GM12892 (cell line): ENCODE results near the gene OR2AG2.

ENCODE experiments used
- DNase-seq: peaks from one replicate; pipeline ENCODE4 v3.0.0; 2011; ENCODE audit not compliant: insufficient read length
- FAIRE-seq: peaks from 2 replicates; lab custom pipeline; 2011; peaks lifted over from hg19 to GRCh38; lab: Jason Lieb, UNC
- POLR2A ChIP-seq: IDR thresholded peaks from 2 replicates; pipeline ENCODE4 v1.6.1; 2011; ENCODE audit warnings: low read depth, low read length, control low read depth
- POLR2AphosphoS5 ChIP-seq: IDR thresholded peaks from 2 replicates; pipeline ENCODE4 v1.6.1; 2011; ENCODE audit warnings: low read depth, low read length, control low read depth
- TAF1 ChIP-seq: IDR thresholded peaks from 2 replicates; pipeline ENCODE4 v1.6.1; 2011; ENCODE audit warnings: low read depth, mild to moderate bottlenecking, control low read depth, low read length, borderline replicate concordance

OR2AG2 gene

GRCh38 chr11:6736495-6737121 is 35.2 kb downstream of the OR2AG2 start:
- DNase-seq (no peak), FAIRE-seq (peak; percentile 81)
- TF ChIP-seq POLR2AphosphoS5 (no peak), TAF1 (no peak), POLR2A (no peak)

GRCh38 chr11:6735306-6735705 is 36.5 kb downstream of the OR2AG2 start:
- DNase-seq (no peak), FAIRE-seq (no peak)
- TF ChIP-seq TAF1 = no peak

GRCh38 chr11:6734616-6735015 is 37.2 kb downstream of the OR2AG2 start:
- FAIRE-seq (peak; percentile 21), DNase-seq (no peak)
- TF ChIP-seq POLR2A (no peak), TAF1 (no peak), POLR2AphosphoS5 (no peak)

GRCh38 chr11:6733326-6734275 is 38.2 kb downstream of the OR2AG2 start:
- TF ChIP-seq TAF1 (no peak), POLR2A (no peak), POLR2AphosphoS5 (no peak)
- no peak for FAIRE-seq
- DNase-seq = no peak

GRCh38 chr11:6727971-6728760 is 43.6 kb downstream of the OR2AG2 start:
- TF ChIP-seq POLR2AphosphoS5 (no peak), POLR2A (no peak), TAF1 (no peak)
- FAIRE-seq = no peak
- no peak for DNase-seq

- FAIRE-seq = no peak
- DNase-seq = no peak
- TF ChIP-seq TAF1 (no peak), POLR2AphosphoS5 (no peak), POLR2A (no peak)
Observed at GRCh38 chr11:6725386-6725896, 46.3 kb downstream of the OR2AG2 start.

GRCh38 chr11:6724013-6724412 is 47.8 kb downstream of the OR2AG2 start:
- FAIRE-seq = peak; percentile 5
- TF ChIP-seq POLR2AphosphoS5 (no peak), TAF1 (no peak), POLR2A (no peak)
- DNase-seq = no peak

GRCh38 chr11:6721343-6721742 is 50.4 kb downstream of the OR2AG2 start:
- FAIRE-seq (no peak), DNase-seq (no peak)
- TF ChIP-seq POLR2A (no peak), TAF1 (no peak), POLR2AphosphoS5 (no peak)

GRCh38 chr11:6719576-6719975 is 52.2 kb downstream of the OR2AG2 start:
- FAIRE-seq (no peak), DNase-seq (no peak)
- TF ChIP-seq POLR2AphosphoS5 (no peak), POLR2A (no peak), TAF1 (no peak)

GRCh38 chr11:6717426-6717825 is 54.4 kb downstream of the OR2AG2 start:
- FAIRE-seq (no peak), DNase-seq (no peak)
- TF ChIP-seq POLR2AphosphoS5 = no peak
- TF ChIP-seq TAF1 = no peak
- TF ChIP-seq POLR2A = no peak
